ENCODE measurements around the gene RRN3. TPM values are rescaled to one million over a fixed set of nuclear protein-coding genes. Genes with fewer than 3 reads are reported as not detected.
A peak's percentile ranks its signal among the peaks of the same experiment; 100 is the strongest.
"Not testable (repeated sequence)": the region's sequence is repeated elsewhere in the genome, so short reads cannot be mapped to it uniquely, and the experiment has no call there.

RRN3 gene
- total RNA-seq = 10 to 100 TPM; 13.5 to 33.0 (median 24.0) TPM

GRCh38 chr16:15093955-15094827 is at the start of gene RRN3:
Gene RRN3, minus strand, starts transcription at chr16:15094272. Its CDS starts 39 bp downstream, at chr16:15094233.
- H3K9me3 ChIP-seq; in situ Hi-C loops (cut with MboI; ENCODE audit: low pct_ligation_motif_present in 1 of 4, low pct_unique_long_range_greater_than_20kb in 1 of 4, low sequenced_read_pairs in 3 of 4); H3K36me3 ChIP-seq; H3K27me3 ChIP-seq; intact Hi-C loops (cut with DNase I; ENCODE audit: low total_unique reads): not testable (repeated sequence)
- Histone ChIP-seq H3K27ac (peak within 1 kb of the TSS; percentile 84 to 91 (median 87)), H3K4me3 (peak within 1 kb of the TSS; percentile 54 to 69 (median 56)), H3K4me1 (peaks cover 9 to 18% (median 12%) of the 10 kb centered on the region in 4 donors)
- WGBS, 2 donors (ENCODE audit: low coverage in 1 of 2) = 3 to 36% methylated on average over 4 to 43 of the region's 56 CpGs
- TF ChIP-seq POLR2A (IDR thresholded peaks at IDR 0.05) (peak; percentile 92), POLR2AphosphoS5 (IDR thresholded peaks at IDR 0.05) (peak; percentile 86 to 95 (median 87))
- peak; percentile 95 for DNase-seq

- DNase-seq; H3K9me3 ChIP-seq; intact Hi-C loops (cut with DNase I; ENCODE audit: low total_unique reads); H3K27me3 ChIP-seq; in situ Hi-C loops (cut with MboI; ENCODE audit: low pct_ligation_motif_present in 1 of 4, low pct_unique_long_range_greater_than_20kb in 1 of 4, low sequenced_read_pairs in 3 of 4); H3K36me3 ChIP-seq: not testable (repeated sequence)
- H3K4me1 ChIP-seq = peaks cover 27 to 68% (median 46%) of the 10 kb centered on the region in 4 donors
- WGBS, 2 donors (ENCODE audit: low coverage in 1 of 2) = 50% methylated on average over 10 of the region's 26 CpGs; no CpG with 5 or more reads in 1 of the 2 donors
- H3K27ac ChIP-seq = peak overlapping the region; percentile 84 to 91 (median 88)
- peak overlapping the region in 2 of 4 donors; percentile 4 to 28 for H3K4me3 ChIP-seq
Observed at GRCh38 chr16:15143601-15144091, 49.6 kb upstream of the RRN3 start.

GRCh38 chr16:15142891-15143600 is 49.0 kb upstream of the RRN3 start:
- H3K4me3 ChIP-seq; in situ Hi-C loops (cut with MboI; ENCODE audit: low pct_ligation_motif_present in 1 of 4, low pct_unique_long_range_greater_than_20kb in 1 of 4, low sequenced_read_pairs in 3 of 4): not testable (repeated sequence)

GRCh38 chr16:15142107-15142890 is 48.2 kb upstream of the RRN3 start:
- H3K36me3 ChIP-seq; H3K9me3 ChIP-seq; in situ Hi-C loops (cut with MboI; ENCODE audit: low pct_ligation_motif_present in 1 of 4, low pct_unique_long_range_greater_than_20kb in 1 of 4, low sequenced_read_pairs in 3 of 4); DNase-seq; intact Hi-C loops (cut with DNase I; ENCODE audit: low total_unique reads); H3K4me3 ChIP-seq; H3K27me3 ChIP-seq: not testable (repeated sequence)
- H3K4me1 ChIP-seq = peaks cover 25 to 63% (median 40%) of the 10 kb centered on the region in 4 donors
- peak overlapping the region; percentile 84 to 91 (median 88) for H3K27ac ChIP-seq
- 88% methylated on average over 7 of the region's 27 CpGs; no CpG with 5 or more reads in 1 of the 2 donors for WGBS, 2 donors (ENCODE audit: low coverage in 1 of 2)

More at GRCh38 chr16:15142891-15143600, 49.0 kb upstream of the RRN3 start:
- WGBS, 2 donors (ENCODE audit: low coverage in 1 of 2) = 77% methylated on average over 4 of the region's 26 CpGs; no CpG with 5 or more reads in 1 of the 2 donors
- H3K9me3 ChIP-seq; DNase-seq; H3K36me3 ChIP-seq; intact Hi-C loops (cut with DNase I; ENCODE audit: low total_unique reads); H3K27me3 ChIP-seq: not testable (repeated sequence)
- H3K27ac ChIP-seq = peak overlapping the region; percentile 84 to 91 (median 88)
- peaks cover 27 to 68% (median 46%) of the 10 kb centered on the region in 4 donors for H3K4me1 ChIP-seq

GRCh38 chr16:15141586-15141985 is 47.5 kb upstream of the RRN3 start:
- Histone ChIP-seq H3K27ac (peak overlapping the region; percentile 49 to 91 (median 82)), H3K36me3 (no peaks in the 10 kb centered on the region), H3K27me3 (no peaks in the 10 kb centered on the region), H3K4me1 (peaks cover 22 to 56% (median 36%) of the 10 kb centered on the region in 4 donors), H3K4me3 (peak overlapping the region in 1 of 4 donors; percentile 10), H3K9me3 (no peaks in the 10 kb centered on the region)
- WGBS, 2 donors (ENCODE audit: low coverage in 1 of 2) = 88% methylated on average over 7 of the region's 15 CpGs; no CpG with 5 or more reads in 1 of the 2 donors
- intact Hi-C loops (cut with DNase I; ENCODE audit: low total_unique reads) = no loop called here
- TF ChIP-seq POLR2A (IDR thresholded peaks at IDR 0.05) = no peak
- TF ChIP-seq EP300 (IDR thresholded peaks at IDR 0.05; ENCODE audit: low read depth) = no peak
- TF ChIP-seq POLR2AphosphoS5 (IDR thresholded peaks at IDR 0.05) = no peak
- TF ChIP-seq CTCF (IDR thresholded peaks at IDR 0.05) = no peak
- no peak for DNase-seq
- in situ Hi-C loops (cut with MboI; ENCODE audit: low pct_ligation_motif_present in 1 of 4, low pct_unique_long_range_greater_than_20kb in 1 of 4, low sequenced_read_pairs in 3 of 4) = no loop called here

- Histone ChIP-seq H3K27ac (peak overlapping the region; percentile 49 to 91 (median 82)), H3K4me3 (peak overlapping the region in 1 of 4 donors; percentile 10), H3K4me1 (peaks cover 15 to 51% (median 33%) of the 10 kb centered on the region in 4 donors)
- intact Hi-C loops (cut with DNase I; ENCODE audit: low total_unique reads); H3K27me3 ChIP-seq; DNase-seq; H3K36me3 ChIP-seq; H3K9me3 ChIP-seq; in situ Hi-C loops (cut with MboI; ENCODE audit: low pct_ligation_motif_present in 1 of 4, low pct_unique_long_range_greater_than_20kb in 1 of 4, low sequenced_read_pairs in 3 of 4): not testable (repeated sequence)
- 69% methylated on average over 18 of the region's 30 CpGs; no CpG with 5 or more reads in 1 of the 2 donors for WGBS, 2 donors (ENCODE audit: low coverage in 1 of 2)
Observed at GRCh38 chr16:15140444-15141365, 46.6 kb upstream of the RRN3 start.

GRCh38 chr16:15137514-15137913 is 43.4 kb upstream of the RRN3 start:
- H3K27me3 ChIP-seq; intact Hi-C loops (cut with DNase I; ENCODE audit: low total_unique reads); DNase-seq; H3K36me3 ChIP-seq; H3K9me3 ChIP-seq; H3K27ac ChIP-seq; in situ Hi-C loops (cut with MboI; ENCODE audit: low pct_ligation_motif_present in 1 of 4, low pct_unique_long_range_greater_than_20kb in 1 of 4, low sequenced_read_pairs in 3 of 4); H3K4me3 ChIP-seq: not testable (repeated sequence)
- WGBS, 2 donors (ENCODE audit: low coverage in 1 of 2) = 100% methylated on average over 1 of the region's 15 CpGs; no CpG with 5 or more reads in 1 of the 2 donors
- H3K4me1 ChIP-seq = peaks cover 4 to 23% (median 19%) of the 10 kb centered on the region in 4 donors
